Globus pallidus (tissue), 1 donor: ENCODE measurements around the gene LHX6.

ENCODE experiments used
- DNase-seq: peaks from one replicate; pipeline ENCODE4 v3.0.0-alpha.2; 2015; ENCODE audit warnings: low spot score

Gene LHX6

DNA sequence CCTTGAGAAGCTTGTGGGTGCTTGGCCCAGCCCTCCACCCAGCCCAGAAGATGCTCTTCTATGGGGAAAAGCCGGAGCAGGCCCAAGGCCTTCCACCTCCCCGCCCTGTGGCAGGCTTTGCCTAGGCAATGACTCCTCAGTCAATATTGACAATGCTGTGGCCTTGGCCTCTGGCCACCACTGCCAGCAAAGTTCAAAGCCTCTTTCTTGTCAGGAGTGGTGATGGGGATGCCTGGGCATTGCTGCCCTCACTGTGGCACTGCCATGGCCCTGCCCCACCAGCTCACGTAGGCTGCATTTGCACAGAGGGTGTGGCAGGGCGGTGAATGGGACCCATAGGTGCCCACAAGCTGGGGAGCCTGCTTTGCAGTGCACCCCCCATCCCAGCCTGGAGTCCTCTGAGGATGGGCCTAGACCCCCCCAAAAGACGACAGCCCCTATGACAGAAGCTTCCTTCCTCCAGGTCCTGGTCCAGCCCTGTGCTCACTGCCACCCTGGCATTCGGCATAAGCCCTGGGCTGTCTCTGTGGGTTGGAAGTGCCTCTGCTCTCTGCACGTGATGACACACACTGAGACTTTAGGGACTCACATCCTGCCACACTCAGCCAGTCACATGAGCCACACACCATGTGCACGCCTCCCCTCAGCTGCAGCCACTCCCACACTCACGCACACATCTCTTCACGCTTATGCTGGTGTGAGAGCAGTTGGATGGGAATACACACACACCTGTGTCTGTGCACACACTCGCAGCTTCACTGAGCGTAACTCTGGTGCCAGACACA lies 38.0 kb downstream of the LHX6 start:
- DNase-seq: peak; percentile 42

GRCh38 chr9:122188369-122188768 lies 40.4 kb downstream of the LHX6 start:
- no peak for DNase-seq

DNA sequence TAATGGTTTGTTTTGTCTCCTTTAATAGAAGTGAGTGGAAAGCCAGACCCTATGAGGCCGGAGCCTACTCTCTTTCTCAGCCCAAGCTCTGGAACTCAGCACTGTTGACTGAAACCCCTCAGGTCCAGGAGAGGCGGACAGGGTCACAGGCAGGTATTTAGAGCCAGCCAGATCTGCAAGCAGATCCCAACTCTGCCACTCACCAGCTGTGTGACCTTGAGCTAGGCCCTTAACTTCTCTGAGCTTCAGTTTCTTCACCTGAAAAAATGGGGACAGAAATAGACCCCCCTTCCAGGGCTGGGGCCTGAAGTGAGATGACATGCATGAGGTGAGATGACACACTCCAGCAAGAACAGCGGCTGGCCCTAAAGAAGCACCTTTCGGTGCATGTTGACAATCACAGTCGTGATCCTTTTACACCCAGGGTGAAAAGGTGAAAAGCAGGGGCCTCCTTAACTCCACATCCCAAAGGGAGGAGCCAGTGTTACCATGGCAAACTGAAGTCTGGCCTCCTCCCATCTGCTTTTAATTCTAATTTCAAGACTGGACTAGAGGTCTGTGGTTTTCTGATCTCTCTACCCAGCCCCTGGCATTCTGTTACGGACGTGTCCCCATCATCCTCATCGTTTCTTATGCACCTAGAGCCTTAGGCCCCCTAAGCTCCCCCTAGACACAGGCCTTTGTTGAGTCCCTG lies 41.8 kb downstream of the LHX6 start:
- DNase-seq: no peak

DNA sequence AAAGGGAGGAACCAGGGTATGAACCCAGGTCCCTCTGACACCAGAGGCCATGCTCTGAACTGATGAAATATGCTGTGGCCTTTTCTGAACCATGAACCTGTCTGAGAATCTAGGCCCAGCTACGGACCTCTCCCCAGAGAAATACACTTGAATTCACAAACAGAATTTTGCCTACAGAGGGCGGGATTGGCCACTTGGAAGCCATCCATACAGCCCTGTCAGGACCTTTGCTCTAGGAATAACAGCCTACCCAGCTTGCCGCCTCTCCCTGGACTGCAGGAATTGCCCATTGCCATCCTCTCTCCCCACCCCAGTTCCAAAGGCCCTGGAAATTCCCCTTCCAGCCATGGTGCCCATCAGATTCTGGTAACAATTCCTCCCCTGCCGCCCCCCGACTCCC lies 42.5 kb downstream of the LHX6 start:
- DNase-seq: no peak

DNA sequence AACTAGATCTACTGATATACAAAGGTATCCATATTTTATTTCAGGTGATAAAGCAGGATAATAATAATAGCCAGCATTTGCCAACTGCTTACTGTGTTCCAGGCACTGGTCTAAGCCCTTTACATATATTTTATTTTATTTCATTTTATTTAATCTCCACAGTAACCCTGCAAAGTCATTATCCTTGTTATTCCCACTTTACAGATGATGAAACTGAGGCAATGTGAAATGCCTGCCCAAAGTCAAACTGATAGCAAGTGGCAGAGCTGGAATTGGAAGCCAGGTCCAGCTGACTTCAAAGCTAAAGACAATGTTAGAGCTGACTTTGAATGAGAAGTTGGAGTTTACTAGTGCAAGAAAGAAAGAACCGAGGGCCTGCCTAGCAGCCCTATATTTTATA lies 44.2 kb downstream of the LHX6 start:
- no peak for DNase-seq

- DNase-seq: no peak
These were observed 45.3 kb downstream of the LHX6 start for GRCh38 chr9:122183501-122183900.

DNA sequence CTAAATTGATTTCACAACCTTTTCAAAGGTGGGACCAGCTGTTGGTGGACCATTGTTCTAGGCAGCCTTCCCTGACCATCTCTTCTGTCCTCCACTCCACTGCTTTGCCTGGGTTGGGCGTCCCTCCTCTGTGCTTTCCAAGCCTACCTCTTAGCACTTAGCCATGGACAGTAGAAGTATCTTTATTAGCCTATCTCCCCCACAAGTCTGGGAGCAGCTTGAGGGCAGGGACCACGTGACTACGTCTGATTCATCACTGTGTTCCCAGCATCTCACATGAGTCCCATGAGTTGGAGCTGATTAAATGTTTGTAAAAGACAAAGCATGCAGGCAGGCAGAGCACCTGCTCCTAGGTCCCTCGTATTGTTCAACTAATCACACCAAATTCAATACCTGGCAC lies 48.1 kb downstream of the LHX6 start:
- DNase-seq: no peak

DNA sequence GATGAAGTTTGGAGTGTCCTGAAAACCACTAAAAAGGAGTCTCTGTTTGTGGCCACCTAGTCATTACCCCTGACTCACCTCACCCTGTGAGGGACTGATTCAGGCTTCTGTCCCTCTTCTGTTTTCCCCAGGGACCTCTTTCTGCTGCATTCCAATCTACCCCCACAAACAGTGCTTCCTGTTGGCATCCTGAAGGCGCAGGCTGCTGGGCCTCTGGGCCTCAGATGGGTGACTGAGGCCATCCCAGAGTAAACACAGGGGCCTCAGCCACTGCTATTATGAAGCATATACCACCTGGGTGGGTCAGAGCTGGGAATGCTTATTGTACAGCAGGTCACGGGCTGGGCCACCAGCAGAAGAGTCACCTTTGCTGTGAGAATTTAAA lies 49.1 kb downstream of the LHX6 start:
- no peak for DNase-seq

DNA sequence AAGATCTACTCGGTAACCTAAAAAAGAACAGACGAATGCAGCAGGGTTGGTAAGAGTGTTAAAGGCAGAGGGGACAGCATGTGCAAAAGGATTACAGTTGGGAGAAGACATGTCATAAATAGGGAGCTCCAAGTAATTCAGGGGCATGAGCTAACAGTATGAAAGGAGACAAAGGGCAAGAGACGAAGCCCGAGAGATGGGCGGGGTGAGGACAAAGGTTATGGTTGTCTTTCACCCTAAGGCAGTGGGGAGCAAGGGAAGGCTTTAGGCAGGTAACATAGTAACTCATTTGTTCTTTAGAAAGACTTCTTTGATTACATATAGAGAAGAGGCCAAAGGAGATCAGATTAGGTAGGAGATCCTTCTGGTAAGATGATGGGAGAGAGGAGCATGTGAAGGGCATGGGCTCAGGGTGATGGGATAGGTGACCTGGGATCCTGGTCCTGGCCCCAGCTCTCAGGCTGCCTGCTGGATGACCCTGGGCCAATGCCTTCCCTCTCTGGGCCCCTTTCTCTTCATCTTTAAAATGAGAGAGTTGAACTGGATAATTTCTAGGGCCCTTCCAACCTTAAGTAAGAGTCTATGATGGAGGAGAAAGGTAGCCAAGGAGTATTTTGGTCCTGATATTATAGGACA lies 49.6 kb downstream of the LHX6 start:
- DNase-seq: no peak

GRCh38 chr9:122176916-122177315 lies 51.8 kb downstream of the LHX6 start:
- no peak for DNase-seq

GRCh38 chr9:122173670-122174069 lies 55.1 kb downstream of the LHX6 start:
- no peak for DNase-seq

DNA sequence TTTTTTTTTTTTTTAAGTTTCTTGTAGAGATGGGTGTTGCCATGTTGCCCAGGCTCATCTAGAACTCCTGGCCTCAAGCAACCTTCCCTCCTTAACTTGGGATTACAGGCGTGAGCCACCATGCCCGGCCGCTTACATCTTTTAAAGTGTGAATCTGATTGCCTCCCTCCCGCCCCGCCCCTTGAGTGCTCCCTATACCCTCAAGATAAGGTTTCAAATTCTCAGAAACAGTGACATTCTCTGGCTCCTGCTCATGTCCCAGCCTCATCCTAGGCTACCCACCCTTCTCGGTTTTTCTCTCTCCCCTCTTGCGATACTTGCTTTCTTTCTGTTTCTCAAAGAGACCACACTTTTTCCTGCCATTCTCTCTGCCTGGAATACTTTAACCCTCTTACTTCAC lies 56.6 kb downstream of the LHX6 start:
- no peak for DNase-seq

GRCh38 chr9:122168356-122168755 lies 60.4 kb downstream of the LHX6 start:
- no peak for DNase-seq

DNA sequence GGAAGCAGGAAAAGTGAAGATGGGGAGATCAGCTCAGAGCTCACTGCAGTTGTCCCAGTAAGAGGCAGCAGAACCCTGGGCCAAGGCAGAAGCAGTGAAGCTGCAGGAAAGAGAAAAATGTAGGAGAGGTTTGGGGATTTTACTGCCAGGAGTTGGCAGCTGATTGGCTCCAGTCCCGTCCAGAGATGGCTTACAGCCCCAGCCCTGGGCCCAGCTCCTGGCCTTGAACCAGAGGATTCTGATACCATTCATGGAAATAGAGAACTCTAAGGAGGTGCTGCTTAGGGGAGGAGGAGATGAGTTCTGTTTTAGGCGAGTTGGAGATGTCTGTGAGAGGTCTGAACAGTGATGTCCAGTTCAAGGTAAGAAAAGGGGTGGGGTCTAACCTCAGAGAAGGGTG lies 64.5 kb downstream of the LHX6 start:
- DNase-seq: no peak

GRCh38 chr9:122162415-122162814 lies 66.3 kb downstream of the LHX6 start:
- no peak for DNase-seq

DNA sequence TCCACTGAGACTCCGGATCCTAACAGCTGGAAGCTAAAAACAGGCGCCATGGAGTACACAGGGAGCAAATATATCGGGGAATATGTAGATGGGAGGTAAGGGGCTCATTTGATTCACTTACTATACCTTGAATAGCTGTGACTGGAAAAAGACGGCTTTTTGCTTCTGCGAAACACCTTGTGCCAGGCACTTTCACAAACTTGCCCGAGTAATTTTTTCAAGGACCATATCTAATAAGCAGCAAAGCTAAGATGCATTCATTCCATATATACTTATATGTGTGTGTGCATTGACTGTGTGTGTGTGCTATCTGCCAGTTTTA lies 68.9 kb downstream of the LHX6 start:
- no peak for DNase-seq

DNA sequence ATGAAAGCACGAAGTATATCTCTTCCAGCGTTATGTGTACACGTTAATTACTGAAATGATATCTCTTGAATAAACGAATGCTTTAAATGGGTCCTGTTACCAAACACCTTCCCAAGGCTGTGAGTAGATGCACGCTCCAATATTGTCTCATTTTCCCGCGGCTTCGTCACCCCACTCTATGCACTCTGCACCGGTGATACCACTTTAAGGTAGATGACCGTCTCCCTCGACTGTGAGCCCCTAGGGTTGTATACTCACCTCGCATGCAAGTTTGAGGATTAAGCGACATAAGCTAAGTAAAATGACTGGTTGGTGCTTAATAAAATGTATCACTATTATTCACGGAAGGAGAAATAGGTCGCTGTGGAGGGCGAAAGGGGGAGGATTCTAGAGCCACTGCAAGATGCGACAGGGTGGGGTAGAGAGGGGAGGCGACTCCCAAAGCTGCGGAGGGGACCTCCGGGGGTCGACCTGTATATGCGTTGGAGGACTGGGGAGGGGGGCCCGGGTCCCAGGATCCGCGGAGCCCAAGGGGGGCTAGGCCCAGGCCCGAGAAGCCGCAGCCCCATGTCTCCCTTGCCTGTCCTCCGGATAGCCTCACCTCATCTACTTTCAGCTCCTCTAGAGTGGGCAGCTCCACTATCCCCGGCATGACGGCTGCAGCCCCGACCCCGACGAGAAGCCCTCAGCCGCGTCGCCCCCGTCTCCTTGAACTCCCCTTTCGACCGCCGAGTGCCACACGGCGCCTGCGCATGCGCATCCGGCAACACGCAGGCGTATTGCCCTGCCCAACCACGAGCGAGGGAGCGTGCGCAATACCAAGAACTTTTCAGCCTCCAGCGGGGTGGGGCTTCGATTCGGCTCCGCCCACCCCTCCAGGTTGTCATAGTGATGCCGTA lies 69.5 kb downstream of the LHX6 start, which contains the start of the genes MORN5 and NDUFA8:
MORN5 (plus strand) TSS at position 883 of the 899 bp plus-strand sequence. CDS start 65 bp downstream, outside the sequence.
NDUFA8 (minus strand) TSS at position 754 of the 899 bp plus-strand sequence; CDS start at position 652, 102 bp downstream.
- DNase-seq: peak; percentile 92

- no peak for DNase-seq
These were observed 70.6 kb downstream of the LHX6 start for GRCh38 chr9:122158202-122158601.

DNA sequence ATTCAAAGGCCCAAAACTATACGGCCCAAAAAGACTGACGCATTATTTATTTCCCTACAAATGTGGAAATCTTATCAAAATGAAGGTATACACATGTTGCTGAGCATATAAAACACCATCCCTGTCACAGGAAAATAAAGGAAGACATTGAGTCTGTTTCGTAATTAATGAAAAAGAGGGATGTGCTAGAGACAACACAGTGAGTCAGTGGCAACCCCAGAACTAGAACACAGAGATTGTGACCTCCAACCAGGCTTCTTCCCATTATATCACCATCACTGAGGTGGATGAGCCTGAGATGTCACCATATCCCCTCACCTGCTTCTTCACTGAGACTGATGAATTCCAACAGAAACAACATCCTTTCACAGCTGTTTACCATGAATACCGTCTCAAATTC lies 73.0 kb downstream of the LHX6 start:
- DNase-seq: no peak
